Measurements from ENCODE around the gene IL36B. TPM values are rescaled to one million over a fixed set of nuclear protein-coding genes. Genes with fewer than 3 reads are reported as not detected.

Gene IL36B
- polyA plus RNA-seq, 1 experiment = not detected

- TF ChIP-seq CTCF (IDR thresholded peaks at IDR 0.05; ENCODE audit: insufficient read depth, low read depth, low read length) = no peak
- H3K36me3 ChIP-seq (ENCODE audit: control insufficient read depth, insufficient read depth, low read length) = no peaks in the 10 kb centered on the region
- ChIA-PET CTCF (no interaction called here), POLR2A (no interaction called here)
- no peak overlapping the region for H3K4me3 ChIP-seq (ENCODE audit: low read depth, low read length)
- H3K27me3 ChIP-seq (ENCODE audit: control insufficient read depth, insufficient read depth, low read length) = peaks cover 5% of the 10 kb centered on the region; the same call in 1 of the 2 replicates
- DNase-seq (ENCODE audit: low read depth) = no peak
Measured at GRCh38 chr2:113060796-113061195, 8.1 kb upstream of the IL36B start.

- peaks cover 5% of the 10 kb centered on the region; the same call in 1 of the 2 replicates for H3K27me3 ChIP-seq (ENCODE audit: control insufficient read depth, insufficient read depth, low read length)
- no peak for DNase-seq (ENCODE audit: low read depth)
- TF ChIP-seq CTCF (IDR thresholded peaks at IDR 0.05; ENCODE audit: insufficient read depth, low read depth, low read length) = no peak
- no peak overlapping the region for H3K4me3 ChIP-seq (ENCODE audit: low read depth, low read length)
- no peaks in the 10 kb centered on the region for H3K36me3 ChIP-seq (ENCODE audit: control insufficient read depth, insufficient read depth, low read length)
- POLR2A ChIA-PET = no interaction called here
- CTCF ChIA-PET = no interaction called here
Measured at GRCh38 chr2:113060396-113060795, 7.7 kb upstream of the IL36B start.

GRCh38 chr2:113058998-113059960 is 6.6 kb upstream of the IL36B start, which contains the start of gene IL36RN:
Gene IL36RN (plus strand): TSS chr2:113059198. CDS start chr2:113059439, 241 bp downstream.
- no peak for DNase-seq (ENCODE audit: low read depth)
- H3K27me3 ChIP-seq (ENCODE audit: control insufficient read depth, insufficient read depth, low read length) = peaks cover 5% of the 10 kb centered on the region; the same call in 1 of the 2 replicates
- H3K4me3 ChIP-seq (ENCODE audit: low read depth, low read length) = no peak within 1 kb of the TSS
- H3K36me3 ChIP-seq (ENCODE audit: control insufficient read depth, insufficient read depth, low read length) = no peaks in the 10 kb centered on the region
- no peak for TF ChIP-seq CTCF (IDR thresholded peaks at IDR 0.05; ENCODE audit: insufficient read depth, low read depth, low read length)
- ChIA-PET CTCF (interaction anchor here (0.9 to 1.0 kb wide), 2 partner anchors 9 to 31 kb away, joined by 3 read pairs; partner anchors contain the start of gene IL1F10), POLR2A (interaction anchor here (0.8 kb wide), 1 partner anchor 21 kb away, joined by 3 read pairs; no protein-coding TSS in a partner anchor)

- ChIA-PET CTCF (interaction anchor here (0.9 to 1.0 kb wide), 2 partner anchors 10 to 31 kb away, joined by 3 read pairs; partner anchors contain the start of gene IL1F10), POLR2A (interaction anchor here (0.8 kb wide), 1 partner anchor 21 kb away, joined by 3 read pairs; no protein-coding TSS in a partner anchor)
- no peak for DNase-seq (ENCODE audit: low read depth)
- TF ChIP-seq CTCF (IDR thresholded peaks at IDR 0.05; ENCODE audit: insufficient read depth, low read depth, low read length) = no peak
- Histone ChIP-seq H3K4me3 (ENCODE audit: low read depth, low read length) (no peak overlapping the region), H3K36me3 (ENCODE audit: control insufficient read depth, insufficient read depth, low read length) (no peaks in the 10 kb centered on the region), H3K27me3 (ENCODE audit: control insufficient read depth, insufficient read depth, low read length) (peaks cover 6% of the 10 kb centered on the region; the same call in 1 of the 2 replicates)
Measured at GRCh38 chr2:113058411-113058994, 5.8 kb upstream of the IL36B start.

GRCh38 chr2:113057117-113057516 is 4.5 kb upstream of the IL36B start:
- Histone ChIP-seq H3K4me3 (ENCODE audit: low read depth, low read length) (no peak overlapping the region), H3K36me3 (ENCODE audit: control insufficient read depth, insufficient read depth, low read length) (no peaks in the 10 kb centered on the region), H3K27me3 (ENCODE audit: control insufficient read depth, insufficient read depth, low read length) (peaks cover 6% of the 10 kb centered on the region; the same call in 1 of the 2 replicates)
- TF ChIP-seq CTCF (IDR thresholded peaks at IDR 0.05; ENCODE audit: insufficient read depth, low read depth, low read length) = no peak
- ChIA-PET POLR2A (no interaction called here), CTCF (interaction anchor here (1.1 kb wide), 1 partner anchor 11 kb away, joined by 3 read pairs; no protein-coding TSS in a partner anchor)
- no peak for DNase-seq (ENCODE audit: low read depth)
